Endothelial cell of umbilical vein (primary cell): ENCODE results near the gene FAM210A. TPM values are rescaled to one million over a fixed set of nuclear protein-coding genes. Genes with fewer than 3 reads are reported as not detected.

Source experiments
- BruUV-seq: library from RNA; stranded (reverse); fragments of 400-500 nt; replicated peaks from 2 replicates; lab custom pipeline; 2021; lab: Mats Ljungman, UMichigan
- CTCF ChIA-PET: fragments of 300-600, 350-600 bp; sonication (Branson Sonifier 250); formaldehyde crosslinking; loops from one replicate; lab custom pipeline; 2021; ENCODE audit warnings: antibody characterized with exemption, inconsistent platforms; lab: Charles Lee
- POLR2A ChIA-PET: fragments of 300-600, 350-600 bp; sonication (Branson Sonifier 250); formaldehyde crosslinking; loops from one replicate; lab custom pipeline; 2021; ENCODE audit warnings: antibody characterized with exemption, inconsistent platforms; lab: Charles Lee
- DNase-seq: peaks from one replicate; pipeline ENCODE4 v3.0.0-alpha.2; 2011; ENCODE audit warnings: low read depth, low spot score
- FAIRE-seq: peaks from 2 replicates; lab custom pipeline; 2011; peaks lifted over from hg19 to GRCh38; lab: Jason Lieb, UNC
- H2AFZ ChIP-seq: 2 replicates; pipeline ENCODE4 v1.6.0; 2012; ENCODE audit warnings: low read depth, low read length, control low read depth, inconsistent platforms
- H3K27ac ChIP-seq: 2 replicates; pipeline ENCODE4 v1.5.1; 2011; ENCODE audit warnings: low read depth, mild to moderate bottlenecking, control low read depth, low read length, moderate library complexity; ENCODE audit not compliant: insufficient read depth
- H3K27me3 ChIP-seq, 2 experiments: 2 replicates each; pipeline versions ENCODE4 v1.6.0 to v1.6.1; 2011; ENCODE audit warnings: low read length in 2 of 2, mixed read lengths in 1 of 2; ENCODE audit not compliant: control insufficient read depth in 2 of 2, insufficient read depth in 2 of 2
- H3K36me3 ChIP-seq, 2 experiments: 2 replicates in 1 of 2; 3 replicates in 1 of 2; pipeline ENCODE4 v1.5.1; 2011; ENCODE audit warnings: low read length in 2 of 2, mild to moderate bottlenecking in 1 of 2, moderate library complexity in 1 of 2; ENCODE audit not compliant: control insufficient read depth in 2 of 2, insufficient read depth in 2 of 2; ENCODE audit errors: extremely low read depth in 1 of 2
- H3K4me1 ChIP-seq: 3 replicates; pipeline ENCODE4 v1.5.1; 2011; ENCODE audit warnings: mild to moderate bottlenecking, low read length; ENCODE audit not compliant: control insufficient read depth, insufficient read depth; ENCODE audit errors: extremely low read depth
- H3K4me2 ChIP-seq: 2 replicates; pipeline ENCODE4 v1.6.1; 2011; ENCODE audit warnings: low read length, control low read depth, mixed read lengths; ENCODE audit not compliant: insufficient read depth
- H3K4me3 ChIP-seq, 3 experiments: fragments of 200-600 bp in 1 of 3; sonication (generic), shearing (Covaris generic) in 1 of 3; replicated peaks in 1 of 3; 2 replicates each; pipeline ENCODE4 v1.5.1; 2011 to 2016; ENCODE audit warnings: control low read depth in 3 of 3, low read length in 3 of 3, mild to moderate bottlenecking in 2 of 3, inconsistent platforms in 1 of 3, low read depth in 1 of 3, moderate library complexity in 1 of 3; ENCODE audit not compliant: insufficient read depth in 1 of 3
- H3K79me2 ChIP-seq: 2 replicates; pipeline ENCODE4 v1.6.0; 2012; ENCODE audit warnings: low read length, inconsistent platforms; ENCODE audit not compliant: control insufficient read depth, insufficient read depth
- H3K9ac ChIP-seq: replicated peaks from 2 replicates; pipeline ENCODE3; 2011; ENCODE audit warnings: low read length, control low read depth; ENCODE audit not compliant: insufficient read depth; ENCODE audit errors: extremely low read depth
- H3K9me1 ChIP-seq: replicated peaks from 3 replicates; pipeline ENCODE4 v1.6.0; 2011; ENCODE audit warnings: mild to moderate bottlenecking, low read length; ENCODE audit not compliant: control insufficient read depth, insufficient read depth; ENCODE audit errors: extremely low read depth
- H3K9me3 ChIP-seq: replicated peaks from 2 replicates; pipeline ENCODE4 v1.5.1; 2012; ENCODE audit warnings: low read length, inconsistent platforms; ENCODE audit not compliant: control insufficient read depth, insufficient read depth
- H4K20me1 ChIP-seq: replicated peaks from 2 replicates; pipeline ENCODE3; 2011; ENCODE audit warnings: mild to moderate bottlenecking, low read length; ENCODE audit not compliant: control insufficient read depth, insufficient read depth; ENCODE audit errors: extremely low read depth
- CTCF ChIP-seq, 2 donors: IDR thresholded peaks; 1 replicate in 1 of 2; 2 replicates in 1 of 2; pipeline ENCODE4 v1.5.1; 2011; ENCODE audit warnings: low read length in 2 of 2, mild to moderate bottlenecking in 2 of 2, moderate library complexity in 2 of 2, control low read depth in 1 of 2, inconsistent platforms in 1 of 2, low read depth in 1 of 2; ENCODE audit not compliant: insufficient read depth in 1 of 2; ENCODE audit errors: extremely low read depth in 1 of 2
- EZH2 ChIP-seq: IDR thresholded peaks from 2 replicates; pipeline ENCODE4 v1.6.1; 2012; ENCODE audit warnings: borderline replicate concordance, low read depth, mild to moderate bottlenecking, moderate library complexity, low read length, inconsistent platforms; ENCODE audit not compliant: severe bottlenecking
- FOS ChIP-seq: IDR thresholded peaks from 2 replicates; pipeline ENCODE4 v1.6.1; 2011; ENCODE audit warnings: mild to moderate bottlenecking, low read length, moderate library complexity, borderline replicate concordance; ENCODE audit not compliant: insufficient read depth
- GATA2 ChIP-seq: IDR thresholded peaks from 2 replicates; pipeline ENCODE4 v1.7.0; 2011; ENCODE audit warnings: low read depth, mild to moderate bottlenecking, moderate library complexity, mixed read lengths, low read length; ENCODE audit not compliant: insufficient read length, insufficient read depth
- JUN ChIP-seq: IDR thresholded peaks from 2 replicates; pipeline ENCODE4 v1.6.1; 2011; ENCODE audit warnings: borderline replicate concordance, low read depth; ENCODE audit not compliant: insufficient read length, insufficient read depth
- MAX ChIP-seq: IDR thresholded peaks from 2 replicates; pipeline ENCODE4 v1.6.1; 2011; ENCODE audit not compliant: insufficient read depth, insufficient read length
- MYC ChIP-seq: IDR thresholded peaks from one replicate; pipeline ENCODE4 v1.6.1; 2011; ENCODE audit warnings: mild to moderate bottlenecking, low read depth, low read length
- POLR2A ChIP-seq: IDR thresholded peaks from 2 replicates; pipeline ENCODE4 v1.6.1; 2012; ENCODE audit warnings: low read depth, mild to moderate bottlenecking, control low read depth, low read length
- POLR2AphosphoS5 ChIP-seq: IDR thresholded peaks from 2 replicates; pipeline ENCODE4 v1.6.1; 2012; ENCODE audit warnings: low read depth, mild to moderate bottlenecking, control low read depth, low read length, moderate library complexity; ENCODE audit not compliant: insufficient read depth
- dilution Hi-C: fragments of 300-500 bp; cut with MboI; formaldehyde crosslinking; loops from one replicate; pipeline ENCODE4 v1.15.0; 2019; ENCODE audit warnings: low sequenced_read_pairs; ENCODE audit not compliant: extremely low pct_ligation_motif_present
- intact Hi-C: fragments of 100-400 bp; cut with micrococcal nuclease; formaldehyde crosslinking; loops from one replicate; pipeline ENCODE4 v1.10.0; 2022
- polyA plus RNA-seq, 4 experiments: library from polyadenylated mRNA; depleted of rRNA in 3 of 4; stranded (reverse) in 3 of 4; unstranded in 1 of 4; fragments of >200 nt; gene quantifications; 2 replicates each; pipeline versions ENCODE4 v1.2.1 to v1.2.3, GENCODE V29; 2011 to 2012; ENCODE audit warnings: missing spikeins in 1 of 4
- total RNA-seq: library from RNA; stranded (reverse); gene quantifications from 2 replicates; pipeline ENCODE4 v1.2.3, GENCODE V29; 2021

The FAM210A gene
- total and polyA plus RNA-seq, 2 donors (not counting 3 experiments of a cell fraction or from before 2014, with no cell fraction given): 7.1 to 17.3 TPM

- FAIRE-seq (no peak), DNase-seq (no peak)
- intact Hi-C loops (no loop called here), dilution Hi-C loops (no loop called here)
- no peak for TF ChIP-seq POLR2AphosphoS5
- TF ChIP-seq MYC: no peak
- TF ChIP-seq EZH2: no peak
- TF ChIP-seq CTCF (IDR thresholded peaks at IDR 0.05; ENCODE audit: extremely low read depth in 1 of 2, insufficient read depth in 1 of 2, low read depth in 1 of 2, low read length in 2 of 2): no peak
- TF ChIP-seq POLR2A: no peak
- TF ChIP-seq FOS: no peak
- TF ChIP-seq JUN: no peak
- TF ChIP-seq GATA2: no peak
- no peak for TF ChIP-seq MAX
- H4K20me1 ChIP-seq: peaks cover 2% of the 10 kb centered on the region
- H3K27me3 ChIP-seq: no peaks in the 10 kb centered on the region
- no peak overlapping the region for H3K9ac ChIP-seq
- no peaks in the 10 kb centered on the region for H3K4me1 ChIP-seq
- no peaks in the 10 kb centered on the region for H3K9me3 ChIP-seq
- POLR2A ChIA-PET: interaction anchor here (0.5 kb wide), 1 partner anchor 32 kb away, joined by 4 read pairs; no protein-coding TSS in a partner anchor
- CTCF ChIA-PET: interaction anchor here (1.3 kb wide), 1 partner anchor 9 kb away, joined by 3 read pairs; no protein-coding TSS in a partner anchor
- no peaks in the 10 kb centered on the region for H3K9me1 ChIP-seq
- H3K79me2 ChIP-seq: peaks cover 59% of the 10 kb centered on the region
- no peak overlapping the region for H3K4me2 ChIP-seq
- no peak overlapping the region for H2AFZ ChIP-seq
- no peak overlapping the region for H3K27ac ChIP-seq
- BruUV-seq: no TSS peak
- no peak overlapping the region for H3K4me3 ChIP-seq
- H3K36me3 ChIP-seq: no peaks in the 10 kb centered on the region
These were observed 11.0 kb downstream of the FAM210A start for GRCh38 chr18:13715330-13715729.
